K562 (cell line): ENCODE data around the gene ASPRV1. TPM values are rescaled to one million over a fixed set of nuclear protein-coding genes. Genes with fewer than 3 reads are reported as not detected.

Experiments used
- ATAC-seq: fragments of 200-7000 bp; cut with Tn5 transposase; 3 replicates; pipeline ENCODE4 v1.9.1; 2020; ENCODE audit warnings: moderate library complexity
- BruUV-seq: library from RNA; stranded (reverse); fragments of 400-500 nt; replicated peaks from 2 replicates; lab custom pipeline; 2021; lab: Mats Ljungman, UMichigan
- CTCF ChIA-PET: fragments of 300-600 bp; formaldehyde crosslinking; extraction: SDS; loops from one replicate; lab custom pipeline; 2021; ENCODE audit warnings: low intra/inter-chr PET ratio; lab: Yijun Ruan, JAX
- POLR2A ChIA-PET: fragments of 300-600, 350-650 bp; sonication (Branson Sonifier 250); formaldehyde crosslinking; extraction: SDS; loops from one replicate; lab custom pipeline; 2021; ENCODE audit warnings: antibody characterized with exemption, inconsistent platforms; lab: Yijun Ruan, JAX
- DNase-seq, 4 experiments: peaks; one replicate each; pipeline versions ENCODE4 v3.0.0 to v3.0.0-alpha.2; 2011 to 2018; ENCODE audit warnings: low spot score in 3 of 4, mixed read lengths in 3 of 4; ENCODE audit errors: extremely low read depth in 1 of 4
- FAIRE-seq: peaks from 2 replicates; lab custom pipeline; 2011; peaks lifted over from hg19 to GRCh38; lab: Jason Lieb, UNC
- H2AFZ ChIP-seq: 2 replicates; pipeline ENCODE4 v1.6.0; 2011; ENCODE audit warnings: low read depth, low read length, control low read depth, inconsistent platforms
- H3K27ac ChIP-seq: fragments of 200-600 bp; 3 replicates; pipeline ENCODE4 v1.8.0; 2011; ENCODE audit warnings: low read depth, mild to moderate bottlenecking, control low read depth, inconsistent platforms, low read length, moderate library complexity, mixed read lengths; ENCODE audit errors: extremely low read depth
- H3K27me3 ChIP-seq, 2 experiments: fragments of 300-600 bp in 1 of 2; 2 replicates in 1 of 2; 3 replicates in 1 of 2; pipeline versions ENCODE4 v1.6.0 to v1.8.0; 2011; ENCODE audit warnings: inconsistent platforms in 2 of 2, low read length in 2 of 2, mild to moderate bottlenecking in 1 of 2, mixed read lengths in 1 of 2, moderate library complexity in 1 of 2; ENCODE audit not compliant: control insufficient read depth in 2 of 2, insufficient read depth in 2 of 2
- H3K36me3 ChIP-seq: fragments of 300-600 bp; 3 replicates; pipeline ENCODE4 v1.8.0; 2011; ENCODE audit warnings: mild to moderate bottlenecking, low read length, inconsistent platforms; ENCODE audit not compliant: control insufficient read depth, insufficient read depth
- H3K4me1 ChIP-seq, 2 experiments: fragments of 200-600 bp in 1 of 2; replicated peaks in 1 of 2; 2 replicates in 1 of 2; 3 replicates in 1 of 2; pipeline versions ENCODE4 v1.5.1 to v1.8.0; 2011; ENCODE audit warnings: inconsistent platforms in 2 of 2, low read length in 2 of 2, mild to moderate bottlenecking in 1 of 2, mixed read lengths in 1 of 2, moderate library complexity in 1 of 2; ENCODE audit not compliant: control insufficient read depth in 2 of 2, insufficient read depth in 2 of 2
- H3K4me2 ChIP-seq: 2 replicates; pipeline ENCODE4 v1.6.1; 2011; ENCODE audit warnings: low read length, control low read depth, inconsistent platforms, mixed read lengths; ENCODE audit not compliant: insufficient read depth
- H3K4me3 ChIP-seq: fragments of 200-600 bp; sonication (generic), shearing (Covaris generic); 2 replicates; pipeline ENCODE4 v1.5.1; 2016; ENCODE audit warnings: control low read depth, inconsistent platforms
- H3K79me2 ChIP-seq: fragments of 200-600 bp; 3 replicates; pipeline ENCODE4 v1.8.0; 2011; ENCODE audit warnings: low read length, inconsistent platforms; ENCODE audit not compliant: control insufficient read depth, insufficient read depth
- H3K9ac ChIP-seq, 2 experiments: 2 replicates each; pipeline versions ENCODE4 v1.6.0 to v1.6.1; 2011; ENCODE audit warnings: low read depth in 2 of 2, low read length in 2 of 2, control low read depth in 1 of 2, inconsistent platforms in 1 of 2, mild to moderate bottlenecking in 1 of 2, mixed read lengths in 1 of 2; ENCODE audit not compliant: insufficient read depth in 1 of 2
- H3K9me1 ChIP-seq: one replicate; pipeline ENCODE4 v1.6.0; 2011; ENCODE audit warnings: inconsistent platforms, mild to moderate bottlenecking, low read length, moderate library complexity; ENCODE audit not compliant: control insufficient read depth, insufficient read depth
- H3K9me3 ChIP-seq: replicated peaks from 2 replicates; pipeline ENCODE4 v1.5.1; 2011; ENCODE audit warnings: low read depth, low read length, inconsistent platforms; ENCODE audit not compliant: control insufficient read depth, insufficient read depth
- H4K20me1 ChIP-seq: replicated peaks from 2 replicates; pipeline ENCODE4 v1.6.1; 2011; ENCODE audit warnings: low read length, inconsistent platforms, mixed read lengths; ENCODE audit not compliant: control insufficient read depth, insufficient read depth
- DMBX1 ChIP-seq: fragments of 250-450 bp; sonication (Bioruptor Pico); IDR thresholded peaks from 2 replicates; pipeline ENCODE4 v1.8.0; 2022; ENCODE audit warnings: inconsistent platforms, mild to moderate bottlenecking, moderate library complexity, borderline replicate concordance
- NFIC ChIP-seq: fragments of 450-650 bp; IDR thresholded peaks from 2 replicates; pipeline ENCODE4 v1.6.1; 2017; ENCODE audit warnings: mild to moderate bottlenecking, inconsistent platforms
- PKNOX1 ChIP-seq: fragments of 450-650 bp; IDR thresholded peaks from 2 replicates; pipeline ENCODE4 v1.6.1; 2016
- SPI1 ChIP-seq: IDR thresholded peaks from 2 replicates; pipeline ENCODE4 v1.6.1; 2011; ENCODE audit warnings: low read depth, low read length, control low read depth, borderline replicate concordance
- ZNF24 ChIP-seq: fragments of 450-650 bp; IDR thresholded peaks from 2 replicates; pipeline ENCODE4 v1.6.1; 2016
- WGBS: fragments of 100-300 bp; shearing (Covaris generic); methylation state at CpG from one replicate; pipeline ENCODE4 v1.1.6; 2016; ENCODE audit warnings: low coverage, mixed read lengths; ENCODE audit not compliant: insufficient coverage; ENCODE audit errors: missing lambda C conversion rate; 5-methylcytosine and 5-hydroxymethylcytosine counted together
- in situ Hi-C: fragments of 300-500 bp; cut with MboI; formaldehyde crosslinking; loops from 4 replicates; pipeline ENCODE4 v1.15.0; 2018; ENCODE audit warnings: inconsistent platforms, mixed read lengths
- intact Hi-C: fragments of 100-400 bp; cut with micrococcal nuclease; formaldehyde crosslinking; loops from 2 replicates; pipeline ENCODE4 v1.14.2; 2022
- polyA plus RNA-seq, 8 experiments: library from polyadenylated mRNA; depleted of rRNA in 4 of 8; stranded (reverse) in 5 of 8; unstranded in 3 of 8; fragments of >200 nt; fragmentation: Nextera tagmentation in 2 of 8; fragmentation: Illumina TruSeq in 1 of 8; extraction: Ambion mirVana in 2 of 8; extraction: Trizol in 1 of 8; gene quantifications; 2 replicates each; pipeline versions ENCODE4 v1.2.1 to v1.2.3, GENCODE V29; 2011 to 2014; ENCODE audit warnings: inconsistent platforms in 1 of 8, missing spikeins in 1 of 8
- total RNA-seq, 7 experiments: library from RNA; depleted of rRNA in 6 of 7; stranded (reverse); fragments of >200 nt in 6 of 7; fragmentation: Illumina TruSeq in 2 of 7; extraction: Trizol in 2 of 7; gene quantifications; 2 replicates each; pipeline versions ENCODE4 v1.2.1 to v1.2.3, GENCODE V29; 2011 to 2021; ENCODE audit warnings: low replicate concordance in 1 of 7

Gene ASPRV1
- total and polyA plus RNA-seq, 9 of the 15 experiments (the other 6 are each of a cell fraction or from before 2014, with no cell fraction given), result 0.17 to 0.72 (median 0.47) TPM; not detected in 1

- ATAC-seq, result no peak
- peaks cover 27 to 34% of the 10 kb centered on the region in 2 experiments; a peak in 4 of 5 replicates for H3K4me1 ChIP-seq
These were observed 40.9 kb upstream of the ASPRV1 start for GRCh38 chr2:70002241-70002899.

More at GRCh38 chr2:70002241-70002899, 40.9 kb upstream of the ASPRV1 start:
- no peaks in the 10 kb centered on the region for H3K27me3 ChIP-seq
- intact Hi-C loops, result loop anchor here (5.0 kb wide), 1 partner anchor 140 kb away; no protein-coding TSS in a partner anchor
- H3K27ac ChIP-seq, result no peak overlapping the region
- H3K4me3 ChIP-seq, result no peak overlapping the region
- no peaks in the 10 kb centered on the region for H4K20me1 ChIP-seq
- ChIA-PET CTCF (no interaction called here), POLR2A (interaction anchor here (0.8 kb wide), 1 partner anchor 21 kb away, joined by 3 read pairs; no protein-coding TSS in a partner anchor)
- H3K9me1 ChIP-seq, result no peaks in the 10 kb centered on the region
- no peaks in the 10 kb centered on the region for H3K9me3 ChIP-seq
- FAIRE-seq (no peak), DNase-seq (peak in 1 of 4 experiments; percentile 7)
- no TSS peak for BruUV-seq
- no peaks in the 10 kb centered on the region for H3K79me2 ChIP-seq
- WGBS, result 46% methylated on average over 2 of the region's 2 CpGs
- no peak overlapping the region for H3K4me2 ChIP-seq
- in situ Hi-C loops, result no loop called here
- H2AFZ ChIP-seq, result peak overlapping the region; percentile 40; the same call in 1 of the 2 replicates
- TF ChIP-seq PKNOX1 (0 out of 2 replicates have a peak, but pooled peaks have one; percentile 24), ZNF24 (peak; percentile 76; the same call in 1 of the 2 replicates), DMBX1 (CRISPR knock-in tag) (no peak), SPI1 (peak; percentile 55; the same call in 1 of the 2 replicates), NFIC (peak; percentile 89)
- no peaks in the 10 kb centered on the region for H3K36me3 ChIP-seq
- H3K9ac ChIP-seq, result no peak overlapping the region; a peak in 1 of 4 replicates
